H9 (cell line): Measurements from ENCODE around the gene GPX5. TPM values are rescaled to one million over a fixed set of nuclear protein-coding genes. Genes with fewer than 3 reads are reported as not detected.

Source experiments
- DNase-seq: peaks from one replicate; pipeline ENCODE4 v3.0.0-alpha.2; 2017
- H2AFZ ChIP-seq: one replicate; pipeline ENCODE4 v1.6.1; 2013; ENCODE audit warnings: mild to moderate bottlenecking, low read length, control low read depth, moderate library complexity
- H2AK5ac ChIP-seq: 2 replicates; pipeline ENCODE4 v1.6.1; 2013; ENCODE audit warnings: low read length, control low read depth, mixed read lengths; ENCODE audit not compliant: insufficient read length
- H2BK120ac ChIP-seq: one replicate; pipeline ENCODE4 v1.6.1; 2013; ENCODE audit warnings: low read depth, mild to moderate bottlenecking, low read length, control low read depth, inconsistent platforms; ENCODE audit not compliant: poor library complexity, severe bottlenecking
- H2BK12ac ChIP-seq: 2 replicates; pipeline ENCODE4 v1.6.1; 2013; ENCODE audit warnings: low read length, control low read depth, mixed read lengths, low read depth; ENCODE audit not compliant: insufficient read length
- H2BK15ac ChIP-seq: 2 replicates; pipeline ENCODE4 v1.6.1; 2013; ENCODE audit warnings: low read depth, low read length, control low read depth
- H2BK20ac ChIP-seq: one replicate; pipeline ENCODE4 v1.6.1; 2013; ENCODE audit warnings: low read depth, mild to moderate bottlenecking, low read length, control low read depth, inconsistent platforms; ENCODE audit not compliant: poor library complexity, severe bottlenecking
- H2BK5ac ChIP-seq: 2 replicates; pipeline ENCODE4 v1.6.1; 2013; ENCODE audit warnings: low read length, control low read depth, mixed read lengths; ENCODE audit not compliant: insufficient read length
- H3K14ac ChIP-seq: 2 replicates; pipeline ENCODE4 v1.6.1; 2013; ENCODE audit warnings: low read length, control low read depth; ENCODE audit not compliant: insufficient read depth
- H3K18ac ChIP-seq: 2 replicates; pipeline ENCODE4 v1.6.1; 2013; ENCODE audit warnings: low read depth, mild to moderate bottlenecking, mixed read lengths, low read length, control low read depth; ENCODE audit not compliant: insufficient read length
- H3K23ac ChIP-seq: 2 replicates; pipeline ENCODE4 v1.6.1; 2013; ENCODE audit warnings: low read length, control low read depth, mixed read lengths, low read depth; ENCODE audit not compliant: insufficient read length
- H3K23me2 ChIP-seq: 2 replicates; pipeline ENCODE4 v1.6.1; 2013; ENCODE audit warnings: low read depth, mild to moderate bottlenecking, mixed read lengths, low read length, control low read depth; ENCODE audit not compliant: insufficient read length, poor library complexity, severe bottlenecking
- H3K27ac ChIP-seq: 2 replicates; pipeline ENCODE4 v1.5.1; 2013; ENCODE audit warnings: low read length, control low read depth, mixed read lengths, low read depth; ENCODE audit not compliant: insufficient read length
- H3K27me3 ChIP-seq: 2 replicates; pipeline ENCODE4 v1.6.1; 2013; ENCODE audit warnings: low read length, control low read depth, inconsistent platforms; ENCODE audit not compliant: insufficient read depth
- H3K4ac ChIP-seq: 2 replicates; pipeline ENCODE4 v1.6.1; 2013; ENCODE audit warnings: low read depth, mild to moderate bottlenecking, control low read depth, inconsistent platforms, low read length, moderate library complexity
- H3K4me1 ChIP-seq: 2 replicates; pipeline ENCODE4 v1.6.1; 2013; ENCODE audit warnings: low read length, control low read depth, inconsistent platforms; ENCODE audit not compliant: insufficient read depth
- H3K4me2 ChIP-seq: 2 replicates; pipeline ENCODE4 v1.6.1; 2013; ENCODE audit warnings: low read length, control low read depth, mixed read lengths; ENCODE audit not compliant: insufficient read length, insufficient read depth
- H3K56ac ChIP-seq: 2 replicates; pipeline ENCODE4 v1.6.1; 2013; ENCODE audit warnings: low read depth, mild to moderate bottlenecking, mixed read lengths, low read length, control low read depth; ENCODE audit not compliant: insufficient read length
- H3K79me1 ChIP-seq: 2 replicates; pipeline ENCODE4 v1.6.1; 2013; ENCODE audit warnings: low read depth, mild to moderate bottlenecking, moderate library complexity, low read length, control low read depth, inconsistent platforms; ENCODE audit not compliant: insufficient read depth, poor library complexity, severe bottlenecking
- H3K79me2 ChIP-seq: 2 replicates; pipeline ENCODE4 v1.6.1; 2013; ENCODE audit warnings: low read length, control low read depth, inconsistent platforms; ENCODE audit not compliant: insufficient read depth
- H3K9ac ChIP-seq: 2 replicates; pipeline ENCODE4 v1.6.1; 2013; ENCODE audit warnings: low read length, control low read depth, mixed read lengths; ENCODE audit not compliant: insufficient read length; ENCODE audit errors: extremely low read depth
- H3K9me3 ChIP-seq: one replicate; pipeline ENCODE4 v1.6.1; 2013; ENCODE audit warnings: low read depth, low read length, inconsistent platforms; ENCODE audit not compliant: control insufficient read depth
- H3T11ph ChIP-seq: one replicate; pipeline ENCODE4 v1.6.1; 2013; ENCODE audit warnings: mild to moderate bottlenecking, low read length, control low read depth, inconsistent platforms
- H4K20me1 ChIP-seq: one replicate; pipeline ENCODE4 v1.6.1; 2013; ENCODE audit not compliant: control insufficient read depth, insufficient read length, insufficient read depth
- H4K5ac ChIP-seq: 2 replicates; pipeline ENCODE4 v1.6.1; 2013; ENCODE audit warnings: low read depth, mild to moderate bottlenecking, mixed read lengths, low read length, control low read depth; ENCODE audit not compliant: insufficient read length
- H4K8ac ChIP-seq: replicated peaks from 2 replicates; pipeline ENCODE4 v1.6.1; 2013; ENCODE audit warnings: low read length, control low read depth, mixed read lengths, low read depth; ENCODE audit not compliant: insufficient read length
- H4K91ac ChIP-seq: 2 replicates; pipeline ENCODE4 v1.6.1; 2013; ENCODE audit warnings: low read depth, mild to moderate bottlenecking, moderate library complexity, mixed read lengths, low read length, control low read depth; ENCODE audit not compliant: insufficient read length
- H3K27ac Mint-ChIP-seq, 3 experiments: 2 replicates in 2 of 3; 3 replicates in 1 of 3; pipeline ENCODE4 v1.8.0; 2020 to 2021; ENCODE audit warnings: mixed read lengths in 3 of 3, mild to moderate bottlenecking in 1 of 3, moderate library complexity in 1 of 3
- H3K27me3 Mint-ChIP-seq: 2 replicates; pipeline ENCODE4 v1.8.0; 2021; ENCODE audit warnings: low read depth, mild to moderate bottlenecking, moderate library complexity, mixed read lengths
- H3K36me3 Mint-ChIP-seq, 3 experiments: 2 replicates in 2 of 3; 3 replicates in 1 of 3; pipeline ENCODE4 v1.8.0; 2020 to 2021; ENCODE audit warnings: low read depth in 3 of 3, mixed read lengths in 3 of 3; ENCODE audit not compliant: insufficient read depth in 1 of 3
- H3K4me1 Mint-ChIP-seq, 2 experiments: 2 replicates each; pipeline ENCODE4 v1.8.0; 2020; ENCODE audit warnings: mixed read lengths in 2 of 2
- H3K4me3 Mint-ChIP-seq, 2 experiments: 2 replicates in 1 of 2; 3 replicates in 1 of 2; pipeline ENCODE4 v1.8.0; 2020 to 2021; ENCODE audit warnings: mild to moderate bottlenecking in 2 of 2, mixed read lengths in 2 of 2, moderate library complexity in 1 of 2
- H3K9me3 Mint-ChIP-seq, 2 experiments: 2 replicates in 1 of 2; 3 replicates in 1 of 2; pipeline ENCODE4 v1.8.0; 2020; ENCODE audit warnings: mild to moderate bottlenecking in 2 of 2, mixed read lengths in 2 of 2, moderate library complexity in 1 of 2
- WGBS: extraction: QIAGEN DNeasy Blood & Tissue Kit; methylation state at CpG from one replicate; pipeline ENCODE4 v1.1.7; 2013; ENCODE audit warnings: missing lambda C conversion rate, low lambda C conversion rate, mixed read lengths; ENCODE audit not compliant: insufficient read length; ENCODE audit errors: extremely low coverage; 5-methylcytosine and 5-hydroxymethylcytosine counted together
- total RNA-seq: library from RNA; stranded (reverse); gene quantifications from 2 replicates; pipeline ENCODE4 v1.2.1, GENCODE V29; 2021
- TF ChIP-seq, protein P1 (sequence below): fragments of 200-600 bp; sonication (generic); conservative IDR thresholded peaks from 3 replicates; pipeline ENCODE4 v1.8.0; 2021; ENCODE audit warnings: antibody characterized with exemption, mild to moderate bottlenecking

GPX5 gene
- total RNA-seq, 1 experiment from 2014 or later, result not detected

DNA sequence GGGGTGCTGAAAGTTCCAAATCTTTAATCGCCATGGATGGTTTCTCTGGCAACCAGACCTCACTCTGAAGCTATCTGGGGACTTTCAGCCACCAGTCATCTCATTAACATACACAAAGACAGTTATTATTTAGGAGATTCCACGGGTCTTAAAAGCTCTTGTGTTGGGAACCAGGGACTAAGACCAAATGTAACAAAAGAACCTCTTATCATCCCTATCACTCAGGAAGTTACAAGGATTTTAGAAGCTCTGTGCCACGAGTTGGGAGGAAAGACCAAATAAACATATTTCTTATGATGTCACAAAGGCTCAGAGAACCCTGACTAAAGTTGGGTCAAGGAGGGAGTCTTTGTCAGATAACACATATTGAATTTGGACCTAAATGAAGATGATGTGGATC lies 27.8 kb upstream of the GPX5 start:
- H3K27ac Mint-ChIP-seq, result no peak overlapping the region
- H3K27me3 Mint-ChIP-seq, result no peaks in the 10 kb centered on the region; the same call in 1 of the 2 replicates
- no peaks in the 10 kb centered on the region for H3K4me1 ChIP-seq
- H3K18ac ChIP-seq, result no peak overlapping the region
- no peak overlapping the region for H4K5ac ChIP-seq
- no CpG with 5 or more reads among the region's 3 CpGs for WGBS
- H2BK12ac ChIP-seq, result no peak overlapping the region
- no peak overlapping the region for H3K56ac ChIP-seq
- no peak overlapping the region for H4K91ac ChIP-seq
- no peak overlapping the region for H3K14ac ChIP-seq
- no peak overlapping the region for H2AK5ac ChIP-seq
- no peaks in the 10 kb centered on the region for H3K9me3 ChIP-seq
- DNase-seq, result no peak
- no peak overlapping the region for H2BK120ac ChIP-seq
- H3K23me2 ChIP-seq, result no peaks in the 10 kb centered on the region
- no peaks in the 10 kb centered on the region for H4K20me1 ChIP-seq
- no peak overlapping the region for H2AFZ ChIP-seq
- no peak overlapping the region for H2BK20ac ChIP-seq
- no peak overlapping the region for H3K23ac ChIP-seq
- H3T11ph ChIP-seq, result no peak overlapping the region
- H3K4me3 Mint-ChIP-seq, result no peak overlapping the region
- no peak overlapping the region for H2BK5ac ChIP-seq
- H3K79me1 ChIP-seq, result no peaks in the 10 kb centered on the region
- H3K27me3 ChIP-seq, result no peaks in the 10 kb centered on the region
- no peak overlapping the region for H3K4me2 ChIP-seq
- peaks cover 0 to 6% (median 0%) of the 10 kb centered on the region in 3 experiments; a peak in 3 of 7 replicates for H3K36me3 Mint-ChIP-seq
- no peak overlapping the region for H2BK15ac ChIP-seq
- H3K4ac ChIP-seq, result no peak overlapping the region
- H3K9ac ChIP-seq, result no peak overlapping the region
- peaks cover 9 to 11% of the 10 kb centered on the region in 2 experiments; a peak in 3 of 5 replicates for H3K9me3 Mint-ChIP-seq
- TF ChIP-seq, protein P1, sequence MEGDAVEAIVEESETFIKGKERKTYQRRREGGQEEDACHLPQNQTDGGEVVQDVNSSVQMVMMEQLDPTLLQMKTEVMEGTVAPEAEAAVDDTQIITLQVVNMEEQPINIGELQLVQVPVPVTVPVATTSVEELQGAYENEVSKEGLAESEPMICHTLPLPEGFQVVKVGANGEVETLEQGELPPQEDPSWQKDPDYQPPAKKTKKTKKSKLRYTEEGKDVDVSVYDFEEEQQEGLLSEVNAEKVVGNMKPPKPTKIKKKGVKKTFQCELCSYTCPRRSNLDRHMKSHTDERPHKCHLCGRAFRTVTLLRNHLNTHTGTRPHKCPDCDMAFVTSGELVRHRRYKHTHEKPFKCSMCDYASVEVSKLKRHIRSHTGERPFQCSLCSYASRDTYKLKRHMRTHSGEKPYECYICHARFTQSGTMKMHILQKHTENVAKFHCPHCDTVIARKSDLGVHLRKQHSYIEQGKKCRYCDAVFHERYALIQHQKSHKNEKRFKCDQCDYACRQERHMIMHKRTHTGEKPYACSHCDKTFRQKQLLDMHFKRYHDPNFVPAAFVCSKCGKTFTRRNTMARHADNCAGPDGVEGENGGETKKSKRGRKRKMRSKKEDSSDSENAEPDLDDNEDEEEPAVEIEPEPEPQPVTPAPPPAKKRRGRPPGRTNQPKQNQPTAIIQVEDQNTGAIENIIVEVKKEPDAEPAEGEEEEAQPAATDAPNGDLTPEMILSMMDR, result no peak
- no peak overlapping the region for H3K27ac ChIP-seq
- peaks cover 4 to 7% of the 10 kb centered on the region in 2 experiments for H3K4me1 Mint-ChIP-seq
- no peaks in the 10 kb centered on the region for H3K79me2 ChIP-seq
- H4K8ac ChIP-seq, result no peak overlapping the region
